SK-N-DZ (cell line): Measurements from ENCODE around the gene ART3.

Experiments
- DNase-seq: peaks from one replicate; pipeline ENCODE4 v3.0.0-alpha.2; 2015; ENCODE audit warnings: low spot score

Gene ART3

GRCh38 chr4:76147454-76148141 is 73.1 kb downstream of the ART3 start:
- peak; percentile 73 for DNase-seq

GRCh38 chr4:76148142-76148865 is 73.8 kb downstream of the ART3 start, which contains the start of gene NUP54:
Gene NUP54, minus strand, starts transcription at chr4:76148397. Its CDS starts 23 bp downstream, at chr4:76148374.
- DNase-seq, result peak; percentile 93

- no peak for DNase-seq
Measured at GRCh38 chr4:76153356-76153755, 78.8 kb downstream of the ART3 start.

- no peak for DNase-seq
Measured at GRCh38 chr4:76155979-76156378, 81.5 kb downstream of the ART3 start.

GRCh38 chr4:76156635-76157034 is 82.1 kb downstream of the ART3 start:
- DNase-seq, result no peak

- DNase-seq, result no peak
Measured at GRCh38 chr4:76160355-76160754, 85.8 kb downstream of the ART3 start.
